ENCODE measurements around the gene FASN. TPM values are rescaled to one million over a fixed set of nuclear protein-coding genes. Genes with fewer than 3 reads are reported as not detected.

The FASN gene
- total RNA-seq, 1 experiment from 2014 or later, result 433 TPM

DNA sequence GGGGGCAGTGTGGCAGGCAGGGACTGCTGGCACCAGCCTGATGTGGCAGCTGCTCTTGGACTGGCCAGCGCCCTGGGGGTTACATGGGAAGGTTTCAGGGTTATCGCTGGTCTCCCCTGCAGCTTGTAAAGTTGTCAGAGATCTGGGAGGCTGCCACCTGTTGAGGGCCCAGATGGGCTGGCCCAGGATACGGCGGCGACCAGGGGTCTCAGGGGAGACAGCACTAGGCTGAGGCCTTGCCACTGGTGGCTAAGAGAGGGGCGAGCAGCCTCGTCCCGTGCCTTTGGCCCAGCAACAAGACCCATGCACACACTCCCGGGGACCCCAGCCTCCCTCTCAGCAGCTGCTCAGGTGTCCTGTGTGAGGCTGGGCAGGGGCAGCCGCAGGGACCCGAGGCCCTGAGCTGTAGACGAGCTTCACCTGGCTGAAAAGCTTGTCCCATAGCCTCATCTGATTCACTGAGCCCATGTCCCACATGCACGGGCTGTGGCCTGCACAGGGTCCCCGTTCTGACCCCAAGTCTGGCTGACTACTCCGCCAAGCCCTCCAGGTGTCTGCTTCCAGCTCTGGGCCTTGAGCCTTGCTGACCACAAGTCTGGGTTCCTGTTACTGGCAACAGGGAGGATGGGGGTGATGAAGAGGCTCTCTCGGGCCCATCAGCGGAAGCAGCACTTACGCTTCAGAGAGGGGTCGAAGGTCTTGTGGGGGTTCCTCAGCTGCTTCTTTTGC, 38.6 kb downstream of the FASN start:
- no CpG with 5 or more reads among the region's 19 CpGs for WGBS (ENCODE audit: extremely low coverage, insufficient read length, low lambda C conversion rate)
- no peak overlapping the region for H3K4ac ChIP-seq (ENCODE audit: low read depth, low read length)

More for the DNA sequence above, 38.6 kb downstream of the FASN start:
- no peak overlapping the region for H2BK15ac ChIP-seq (ENCODE audit: low read depth, low read length)
- TF ChIP-seq, protein P1, sequence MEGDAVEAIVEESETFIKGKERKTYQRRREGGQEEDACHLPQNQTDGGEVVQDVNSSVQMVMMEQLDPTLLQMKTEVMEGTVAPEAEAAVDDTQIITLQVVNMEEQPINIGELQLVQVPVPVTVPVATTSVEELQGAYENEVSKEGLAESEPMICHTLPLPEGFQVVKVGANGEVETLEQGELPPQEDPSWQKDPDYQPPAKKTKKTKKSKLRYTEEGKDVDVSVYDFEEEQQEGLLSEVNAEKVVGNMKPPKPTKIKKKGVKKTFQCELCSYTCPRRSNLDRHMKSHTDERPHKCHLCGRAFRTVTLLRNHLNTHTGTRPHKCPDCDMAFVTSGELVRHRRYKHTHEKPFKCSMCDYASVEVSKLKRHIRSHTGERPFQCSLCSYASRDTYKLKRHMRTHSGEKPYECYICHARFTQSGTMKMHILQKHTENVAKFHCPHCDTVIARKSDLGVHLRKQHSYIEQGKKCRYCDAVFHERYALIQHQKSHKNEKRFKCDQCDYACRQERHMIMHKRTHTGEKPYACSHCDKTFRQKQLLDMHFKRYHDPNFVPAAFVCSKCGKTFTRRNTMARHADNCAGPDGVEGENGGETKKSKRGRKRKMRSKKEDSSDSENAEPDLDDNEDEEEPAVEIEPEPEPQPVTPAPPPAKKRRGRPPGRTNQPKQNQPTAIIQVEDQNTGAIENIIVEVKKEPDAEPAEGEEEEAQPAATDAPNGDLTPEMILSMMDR (conservative IDR thresholded peaks at IDR 0.05), result no peak
- no peaks in the 10 kb centered on the region for H3K79me2 ChIP-seq (ENCODE audit: insufficient read depth, low read length)
- H2AFZ ChIP-seq (ENCODE audit: low read length), result no peak overlapping the region
- H3K4me1 ChIP-seq (ENCODE audit: insufficient read depth, low read length), result no peaks in the 10 kb centered on the region
- no peak overlapping the region for H4K8ac ChIP-seq (replicated peaks; ENCODE audit: insufficient read length, low read depth, low read length)
- no peaks in the 10 kb centered on the region for H3K27me3 ChIP-seq (ENCODE audit: insufficient read depth, low read length)
- no peak overlapping the region for H3K4me2 ChIP-seq (ENCODE audit: insufficient read depth, insufficient read length, low read length)
- no peak overlapping the region for H2BK5ac ChIP-seq (ENCODE audit: insufficient read length, low read length)
- H3K9ac ChIP-seq (ENCODE audit: extremely low read depth, insufficient read length, low read length), result no peak overlapping the region
- H2BK12ac ChIP-seq (ENCODE audit: insufficient read length, low read depth, low read length), result no peak overlapping the region
- Mint-ChIP-seq H3K27me3 (ENCODE audit: low read depth) (no peaks in the 10 kb centered on the region), H3K36me3 (ENCODE audit: insufficient read depth in 1 of 3, low read depth in 3 of 3) (peaks cover 6 to 44% (median 43%) of the 10 kb centered on the region in 3 experiments), H3K4me1 (no peaks in the 10 kb centered on the region), H3K4me3 (no peak overlapping the region), H3K27ac (no peak overlapping the region), H3K9me3 (no peaks in the 10 kb centered on the region)
- H3K27ac ChIP-seq (ENCODE audit: insufficient read length, low read depth, low read length), result no peak overlapping the region
- H4K20me1 ChIP-seq (ENCODE audit: control insufficient read depth, insufficient read depth, insufficient read length), result peaks cover 3% of the 10 kb centered on the region
- no peak overlapping the region for H3K23ac ChIP-seq (ENCODE audit: insufficient read length, low read depth, low read length)
- H2AK5ac ChIP-seq (ENCODE audit: insufficient read length, low read length), result no peak overlapping the region
- no peak overlapping the region for H2BK120ac ChIP-seq (ENCODE audit: low read depth, low read length, poor library complexity, severe bottlenecking)
- no peaks in the 10 kb centered on the region for H3K9me3 ChIP-seq (ENCODE audit: control insufficient read depth, low read depth, low read length)
- H3K18ac ChIP-seq (ENCODE audit: insufficient read length, low read depth, low read length), result no peak overlapping the region
- no peak overlapping the region for H3K14ac ChIP-seq (ENCODE audit: insufficient read depth, low read length)
- H3K56ac ChIP-seq (ENCODE audit: insufficient read length, low read depth, low read length), result no peak overlapping the region
- H4K91ac ChIP-seq (ENCODE audit: insufficient read length, low read depth, low read length), result no peak overlapping the region
- no peak overlapping the region for H2BK20ac ChIP-seq (ENCODE audit: low read depth, low read length, poor library complexity, severe bottlenecking)
- H3K23me2 ChIP-seq (ENCODE audit: insufficient read length, low read depth, low read length, poor library complexity, severe bottlenecking), result no peaks in the 10 kb centered on the region
- no peak overlapping the region for H4K5ac ChIP-seq (ENCODE audit: insufficient read length, low read depth, low read length)
- no peak for DNase-seq
- H3T11ph ChIP-seq (ENCODE audit: low read length), result no peak overlapping the region
- no peaks in the 10 kb centered on the region for H3K79me1 ChIP-seq (ENCODE audit: insufficient read depth, low read depth, low read length, poor library complexity, severe bottlenecking)

Measured in H9 (cell line).